ENCODE measurements around the gene COL25A1. TPM values are rescaled to one million over a fixed set of nuclear protein-coding genes. Genes with fewer than 3 reads are reported as not detected.

Gene COL25A1
- total RNA-seq, 1 experiment from 2014 or later: not detected

DNA sequence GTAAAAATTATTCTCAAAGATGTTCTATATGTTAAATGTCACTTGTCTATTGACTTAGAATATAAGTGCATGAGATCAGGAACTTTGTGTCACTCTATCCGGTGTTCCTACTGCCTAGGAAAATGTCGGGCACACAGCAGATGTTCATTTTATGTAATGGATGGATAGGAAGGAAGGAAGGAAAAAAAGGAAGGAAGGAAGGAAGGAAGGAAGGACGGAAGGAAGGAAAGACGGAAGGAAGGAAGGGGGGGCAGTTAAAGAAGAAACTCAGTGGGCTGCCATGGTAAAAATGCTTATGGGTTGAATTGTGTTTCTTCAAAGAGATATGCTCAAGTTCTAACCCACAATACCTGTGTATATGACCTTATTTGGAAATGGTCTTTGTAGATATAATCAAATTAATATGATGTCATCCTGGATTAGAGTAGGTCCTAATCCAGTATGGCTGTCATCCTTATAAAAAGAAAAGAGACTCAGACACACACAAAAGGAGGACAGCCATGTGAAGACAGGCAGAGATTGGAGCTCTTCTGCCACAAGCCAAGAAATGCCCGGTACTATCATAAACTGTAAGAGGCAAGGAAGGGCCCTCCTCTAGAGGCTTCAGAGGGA, 86.3 kb downstream of the COL25A1 start:
- no peaks in the 10 kb centered on the region for H3K27me3 Mint-ChIP-seq (ENCODE audit: unreplicated experiment)
- no peaks in the 10 kb centered on the region for H3K4me1 Mint-ChIP-seq (ENCODE audit: low read depth, unreplicated experiment)
- BruUV-seq (replicated peaks): no TSS peak
- intact Hi-C loops (cut with micrococcal nuclease; ENCODE audit: unreplicated experiment): no loop called here
- H3K4me3 Mint-ChIP-seq (ENCODE audit: low read depth, unreplicated experiment): no peak overlapping the region
- no peak for DNase-seq
- H3K27ac Mint-ChIP-seq (ENCODE audit: unreplicated experiment): no peak overlapping the region
- CTCF ChIA-PET: no interaction called here
- no peaks in the 10 kb centered on the region for H3K36me3 Mint-ChIP-seq (ENCODE audit: insufficient read depth, unreplicated experiment)
- TF ChIP-seq, protein P1, sequence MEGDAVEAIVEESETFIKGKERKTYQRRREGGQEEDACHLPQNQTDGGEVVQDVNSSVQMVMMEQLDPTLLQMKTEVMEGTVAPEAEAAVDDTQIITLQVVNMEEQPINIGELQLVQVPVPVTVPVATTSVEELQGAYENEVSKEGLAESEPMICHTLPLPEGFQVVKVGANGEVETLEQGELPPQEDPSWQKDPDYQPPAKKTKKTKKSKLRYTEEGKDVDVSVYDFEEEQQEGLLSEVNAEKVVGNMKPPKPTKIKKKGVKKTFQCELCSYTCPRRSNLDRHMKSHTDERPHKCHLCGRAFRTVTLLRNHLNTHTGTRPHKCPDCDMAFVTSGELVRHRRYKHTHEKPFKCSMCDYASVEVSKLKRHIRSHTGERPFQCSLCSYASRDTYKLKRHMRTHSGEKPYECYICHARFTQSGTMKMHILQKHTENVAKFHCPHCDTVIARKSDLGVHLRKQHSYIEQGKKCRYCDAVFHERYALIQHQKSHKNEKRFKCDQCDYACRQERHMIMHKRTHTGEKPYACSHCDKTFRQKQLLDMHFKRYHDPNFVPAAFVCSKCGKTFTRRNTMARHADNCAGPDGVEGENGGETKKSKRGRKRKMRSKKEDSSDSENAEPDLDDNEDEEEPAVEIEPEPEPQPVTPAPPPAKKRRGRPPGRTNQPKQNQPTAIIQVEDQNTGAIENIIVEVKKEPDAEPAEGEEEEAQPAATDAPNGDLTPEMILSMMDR (IDR thresholded peaks at IDR 0.05; ENCODE audit: unreplicated experiment): no peak
- no peaks in the 10 kb centered on the region for H3K9me3 Mint-ChIP-seq (ENCODE audit: low read depth, unreplicated experiment)

DNA sequence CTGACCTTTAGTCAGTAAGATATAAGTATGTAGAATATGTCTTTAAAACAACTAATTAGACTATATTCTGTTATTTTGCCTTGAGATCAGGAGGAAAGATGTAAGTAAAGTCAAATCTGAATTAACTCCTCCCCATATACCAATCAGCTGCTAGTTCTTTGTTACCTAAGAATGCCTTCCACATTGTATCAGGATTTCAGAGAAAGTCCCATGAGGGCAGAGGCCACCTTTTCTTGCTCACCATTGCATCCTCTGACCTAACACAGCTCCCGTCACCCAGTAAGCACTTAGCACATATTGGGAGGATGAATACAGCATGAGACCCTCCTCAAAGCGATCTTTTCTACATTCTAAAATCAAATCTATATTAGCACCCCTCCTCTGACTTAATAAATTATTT, 87.0 kb downstream of the COL25A1 start:
- no peaks in the 10 kb centered on the region for H3K9me3 Mint-ChIP-seq (ENCODE audit: low read depth, unreplicated experiment)
- no peaks in the 10 kb centered on the region for H3K36me3 Mint-ChIP-seq (ENCODE audit: insufficient read depth, unreplicated experiment)
- no TSS peak for BruUV-seq (replicated peaks)
- intact Hi-C loops (cut with micrococcal nuclease; ENCODE audit: unreplicated experiment): no loop called here
- H3K4me1 Mint-ChIP-seq (ENCODE audit: low read depth, unreplicated experiment): no peaks in the 10 kb centered on the region
- no peak overlapping the region for H3K4me3 Mint-ChIP-seq (ENCODE audit: low read depth, unreplicated experiment)
- CTCF ChIA-PET: no interaction called here
- no peak overlapping the region for H3K27ac Mint-ChIP-seq (ENCODE audit: unreplicated experiment)
- no peaks in the 10 kb centered on the region for H3K27me3 Mint-ChIP-seq (ENCODE audit: unreplicated experiment)
- TF ChIP-seq, protein P1 (IDR thresholded peaks at IDR 0.05; ENCODE audit: unreplicated experiment): no peak
- no peak for DNase-seq

DNA sequence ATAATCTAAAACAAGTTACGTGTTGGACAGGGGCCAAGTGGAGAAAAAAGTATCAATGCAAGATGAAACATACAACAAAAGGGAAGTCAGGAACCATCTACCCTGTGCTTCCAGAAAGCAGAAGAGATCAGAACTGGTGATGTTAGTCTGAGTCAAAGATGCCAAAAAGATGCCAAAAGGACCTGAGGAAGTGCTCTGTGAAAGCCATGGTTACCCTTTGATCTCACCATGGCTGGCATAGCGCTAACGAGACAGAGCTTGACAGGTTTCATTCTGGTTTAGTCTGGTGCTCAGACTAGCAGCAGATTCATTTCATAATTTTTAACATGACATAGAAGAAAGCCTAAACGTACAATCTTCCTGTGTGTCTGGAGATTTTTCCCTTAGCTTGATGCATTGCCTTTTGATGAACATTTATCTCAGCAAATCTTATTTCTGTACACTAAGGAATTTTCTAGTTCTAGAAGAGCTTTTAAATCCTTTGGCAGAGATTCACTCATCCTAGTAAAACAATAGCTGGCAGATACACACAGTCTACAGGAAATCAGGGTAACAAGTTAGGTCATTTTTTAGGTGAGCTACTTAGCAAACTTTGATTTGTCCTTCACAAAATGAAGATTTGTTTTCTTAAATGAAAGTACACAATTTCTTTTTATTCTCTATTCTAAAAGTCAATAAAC, 87.7 kb downstream of the COL25A1 start:
- Mint-ChIP-seq H3K27me3 (ENCODE audit: unreplicated experiment) (no peaks in the 10 kb centered on the region), H3K36me3 (ENCODE audit: insufficient read depth, unreplicated experiment) (no peaks in the 10 kb centered on the region), H3K9me3 (ENCODE audit: low read depth, unreplicated experiment) (no peaks in the 10 kb centered on the region), H3K4me1 (ENCODE audit: low read depth, unreplicated experiment) (no peaks in the 10 kb centered on the region), H3K27ac (ENCODE audit: unreplicated experiment) (no peak overlapping the region), H3K4me3 (ENCODE audit: low read depth, unreplicated experiment) (no peak overlapping the region)
- no peak for DNase-seq
- no TSS peak for BruUV-seq (replicated peaks)
- intact Hi-C loops (cut with micrococcal nuclease; ENCODE audit: unreplicated experiment): no loop called here
- CTCF ChIA-PET: no interaction called here
- TF ChIP-seq, protein P1 (IDR thresholded peaks at IDR 0.05; ENCODE audit: unreplicated experiment): no peak

DNA sequence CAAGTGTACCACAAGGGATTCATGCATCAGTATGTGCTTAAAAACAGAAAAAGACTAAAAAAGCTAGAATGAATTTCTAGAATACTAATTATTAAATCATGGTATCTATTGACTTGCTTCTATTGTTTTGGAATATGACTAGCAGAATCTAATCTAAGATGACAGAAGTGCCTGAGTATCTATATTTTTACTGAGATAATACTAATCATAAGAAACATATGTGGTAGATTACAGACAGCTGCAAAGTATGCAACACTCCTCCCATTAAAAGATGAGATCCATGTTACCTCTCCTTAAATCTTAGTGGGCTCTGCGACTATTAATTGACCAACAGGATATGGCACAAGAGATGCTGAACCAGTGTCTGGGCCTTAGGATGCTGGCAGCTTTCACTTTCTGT, 89.4 kb downstream of the COL25A1 start:
- BruUV-seq (replicated peaks): no TSS peak
- no peak overlapping the region for H3K27ac Mint-ChIP-seq (ENCODE audit: unreplicated experiment)
- no peaks in the 10 kb centered on the region for H3K36me3 Mint-ChIP-seq (ENCODE audit: insufficient read depth, unreplicated experiment)
- intact Hi-C loops (cut with micrococcal nuclease; ENCODE audit: unreplicated experiment): no loop called here
- DNase-seq: no peak
- no peaks in the 10 kb centered on the region for H3K9me3 Mint-ChIP-seq (ENCODE audit: low read depth, unreplicated experiment)
- no peaks in the 10 kb centered on the region for H3K27me3 Mint-ChIP-seq (ENCODE audit: unreplicated experiment)
- H3K4me1 Mint-ChIP-seq (ENCODE audit: low read depth, unreplicated experiment): no peaks in the 10 kb centered on the region
- H3K4me3 Mint-ChIP-seq (ENCODE audit: low read depth, unreplicated experiment): no peak overlapping the region
- TF ChIP-seq, protein P1 (IDR thresholded peaks at IDR 0.05; ENCODE audit: unreplicated experiment): no peak
- CTCF ChIA-PET: no interaction called here
